HG03097 (cell line): Measurements from ENCODE around the gene CFLAR.
"Not testable (repeated sequence)": the region's sequence is repeated elsewhere in the genome, so short reads cannot be mapped to it uniquely, and the experiment has no call there.

Source experiments
- ATAC-seq: cut with Tn5 transposase; IDR thresholded peaks from one replicate; pipeline ENCODE4 v1.9.1; 2021; ENCODE audit not compliant: unreplicated experiment, low FRiP score

CFLAR gene

GRCh38 chr2:201118121-201118960 is 2.4 kb downstream of the CFLAR start:
- ATAC-seq = peak; percentile 39

DNA sequence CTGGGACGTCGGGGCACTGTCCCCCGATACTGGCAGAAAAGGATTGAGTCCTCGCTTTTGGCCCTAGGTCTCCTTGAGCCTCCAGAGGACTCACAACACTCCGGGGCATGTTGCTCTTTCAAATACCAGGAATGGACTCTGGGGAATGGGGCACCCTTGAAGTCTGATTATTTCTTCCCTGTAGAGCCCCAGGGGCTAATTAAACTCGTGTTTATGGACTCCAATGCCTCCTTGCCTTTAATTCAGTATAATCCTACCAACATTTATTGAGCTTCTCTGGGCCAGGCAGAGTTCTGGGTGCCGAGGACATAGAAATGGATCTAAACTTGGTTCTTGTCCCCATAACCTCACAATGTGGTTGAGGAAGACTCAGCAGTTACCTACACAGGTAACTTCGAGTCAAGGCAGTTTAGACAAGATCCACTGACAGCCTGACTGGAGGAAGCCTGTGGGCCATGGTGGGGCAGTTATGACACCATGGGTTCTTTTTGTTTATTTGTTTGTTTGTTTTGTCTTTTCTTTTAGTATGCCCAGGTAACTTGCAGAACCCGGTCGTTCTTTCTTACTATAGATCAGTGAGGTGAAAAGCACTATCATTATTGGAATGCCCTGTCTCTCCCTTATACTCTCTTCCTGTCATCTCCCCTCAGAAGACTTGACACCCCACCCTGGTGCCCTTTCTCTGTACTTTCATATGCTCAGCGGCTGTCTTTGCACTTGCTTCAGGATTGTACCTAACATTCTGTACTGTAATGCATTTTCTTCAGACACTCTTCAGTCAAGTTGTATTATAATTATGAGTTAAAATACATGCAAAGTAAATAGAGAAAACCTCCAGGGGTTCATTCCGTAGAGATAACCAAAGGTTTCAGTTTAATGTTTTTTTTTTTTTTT is 3.2 kb downstream of the CFLAR start:
- no peak for ATAC-seq

- no peak for ATAC-seq
These were observed 6.3 kb downstream of the CFLAR start for GRCh38 chr2:201122276-201122675.

DNA sequence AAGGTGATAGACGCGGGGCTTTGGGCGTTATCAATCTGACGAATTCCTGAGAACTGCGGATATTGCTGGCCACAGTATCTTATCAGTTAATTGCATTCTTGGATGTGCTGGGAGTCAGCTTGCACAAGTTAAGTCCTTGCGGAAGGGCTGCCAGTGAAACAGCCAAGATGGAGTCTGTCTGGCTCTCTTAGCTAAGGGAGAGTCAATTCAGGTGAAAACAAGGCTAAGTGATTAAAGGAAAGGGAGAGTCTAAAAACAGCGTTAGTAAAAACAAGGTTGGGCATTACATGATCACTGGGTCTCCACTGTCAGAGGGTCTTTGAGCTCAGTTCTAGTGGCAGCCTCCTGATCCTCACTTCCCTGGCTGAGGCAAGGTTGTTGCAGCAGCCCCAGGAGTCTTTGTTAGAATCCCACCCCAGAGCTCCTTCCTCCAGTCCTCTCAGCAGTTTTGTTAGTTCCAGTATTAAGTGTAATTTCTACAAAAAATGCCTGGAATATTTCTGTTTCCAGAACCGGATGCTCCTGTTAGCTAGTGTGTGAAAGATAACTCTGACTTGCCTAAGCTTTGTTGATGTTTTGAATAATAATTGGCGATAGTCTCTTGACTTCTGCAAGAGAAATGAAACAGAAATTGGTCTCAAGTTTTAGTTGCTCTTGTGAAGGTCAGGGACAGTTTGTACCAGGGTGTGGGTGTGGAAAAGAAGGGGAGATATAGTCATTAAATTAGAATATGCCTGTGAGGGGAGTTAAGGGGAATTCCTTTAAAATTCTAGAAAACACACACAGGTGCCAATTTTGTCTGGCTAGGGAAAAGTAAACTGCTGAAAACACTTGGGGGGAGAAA is 10.6 kb downstream of the CFLAR start:
- no peak for ATAC-seq

- no peak for ATAC-seq
These were observed 11.2 kb downstream of the CFLAR start for GRCh38 chr2:201127152-201127511.

DNA sequence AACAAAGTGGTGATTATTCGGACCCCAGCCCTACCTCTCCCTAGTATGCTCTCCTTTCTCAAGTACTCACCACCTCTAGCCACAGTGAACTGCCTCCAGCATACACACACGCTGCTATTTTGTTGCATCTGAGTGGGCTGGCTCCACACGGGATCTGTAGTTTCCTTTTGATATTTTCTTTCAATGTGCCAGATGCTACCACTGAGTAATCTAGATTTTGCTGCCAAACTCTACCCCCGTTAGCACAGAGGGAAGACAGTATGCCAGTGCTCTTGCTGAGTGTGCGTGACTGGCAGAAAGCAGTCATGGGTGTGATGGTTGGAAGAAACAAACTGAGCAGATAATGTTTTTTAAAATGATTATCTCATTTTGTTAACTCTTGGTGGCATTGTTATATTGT is 11.6 kb downstream of the CFLAR start:
- no peak for ATAC-seq

GRCh38 chr2:201128033-201128432 is 12.1 kb downstream of the CFLAR start:
- no peak for ATAC-seq

GRCh38 chr2:201128933-201129505 is 13.1 kb downstream of the CFLAR start:
- ATAC-seq = no peak

DNA sequence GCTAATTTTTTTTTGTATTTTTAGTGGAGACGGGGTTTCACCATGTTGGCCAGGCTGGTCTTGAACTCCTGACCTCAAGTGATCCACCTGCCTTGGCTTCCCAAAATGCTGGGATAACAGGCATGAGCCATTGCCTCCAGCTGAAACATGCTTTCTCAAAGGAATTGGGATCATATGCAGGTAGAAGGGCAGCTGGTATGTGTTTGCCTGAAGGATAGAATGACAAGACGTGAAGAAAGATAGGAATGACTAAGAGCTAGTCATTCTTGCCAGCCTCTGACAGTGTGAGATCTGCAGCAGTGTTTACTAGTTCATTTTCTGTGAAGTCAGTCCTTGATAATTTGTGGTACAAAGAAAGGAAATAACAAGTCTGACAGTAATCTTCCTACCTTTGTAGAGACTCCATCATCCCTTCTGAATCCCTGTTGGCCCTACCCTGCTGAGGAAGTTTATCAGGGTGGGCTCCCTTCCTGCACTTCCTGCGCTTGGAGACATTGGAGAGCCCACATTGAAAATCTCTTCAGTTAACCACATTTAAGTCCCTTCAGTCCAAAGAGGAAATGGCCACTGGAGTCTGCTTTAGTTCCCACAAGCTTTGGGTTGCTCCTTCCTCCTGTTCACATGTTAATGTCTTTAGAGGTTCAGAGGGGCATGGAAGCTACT is 14.7 kb downstream of the CFLAR start:
- no peak for ATAC-seq

DNA sequence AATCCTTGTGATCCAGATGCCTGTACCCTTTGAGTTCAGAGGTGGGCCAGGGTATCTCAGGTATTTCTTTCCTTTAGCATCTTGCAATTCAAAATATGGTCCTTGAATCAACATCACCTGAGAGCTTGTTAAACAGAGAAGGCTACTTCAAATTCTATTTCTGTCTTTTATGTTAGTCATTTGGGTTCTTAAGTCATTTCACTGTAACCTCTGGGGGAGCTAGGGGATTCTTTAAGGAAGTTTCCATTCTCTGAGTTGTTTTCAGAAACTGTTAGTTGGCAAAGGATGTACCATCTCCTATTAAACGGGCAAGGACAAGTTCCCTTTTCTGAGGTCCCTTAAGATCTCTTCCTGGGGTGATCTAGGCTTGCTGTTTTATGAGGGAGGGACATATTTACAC is 16.6 kb downstream of the CFLAR start:
- no peak for ATAC-seq

DNA sequence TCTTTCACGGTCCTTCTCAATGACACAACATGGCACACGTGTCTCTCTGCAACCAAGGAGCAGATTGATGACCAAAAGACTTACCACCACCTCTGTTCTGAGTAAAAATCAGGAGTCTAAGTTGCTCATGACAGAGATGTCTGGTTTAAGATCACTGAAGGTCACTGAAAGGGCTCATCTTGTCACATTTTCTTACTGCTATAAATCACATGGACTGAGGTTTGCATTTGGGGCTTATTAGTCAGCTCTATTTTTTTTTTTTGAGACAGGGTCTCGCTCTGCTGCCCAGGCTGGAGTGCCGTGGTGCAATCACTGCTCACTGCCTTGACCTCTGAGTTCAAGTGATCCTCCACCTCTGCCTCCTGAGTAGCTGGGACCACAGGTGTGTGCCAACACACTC is 19.4 kb downstream of the CFLAR start:
- ATAC-seq = no peak

DNA sequence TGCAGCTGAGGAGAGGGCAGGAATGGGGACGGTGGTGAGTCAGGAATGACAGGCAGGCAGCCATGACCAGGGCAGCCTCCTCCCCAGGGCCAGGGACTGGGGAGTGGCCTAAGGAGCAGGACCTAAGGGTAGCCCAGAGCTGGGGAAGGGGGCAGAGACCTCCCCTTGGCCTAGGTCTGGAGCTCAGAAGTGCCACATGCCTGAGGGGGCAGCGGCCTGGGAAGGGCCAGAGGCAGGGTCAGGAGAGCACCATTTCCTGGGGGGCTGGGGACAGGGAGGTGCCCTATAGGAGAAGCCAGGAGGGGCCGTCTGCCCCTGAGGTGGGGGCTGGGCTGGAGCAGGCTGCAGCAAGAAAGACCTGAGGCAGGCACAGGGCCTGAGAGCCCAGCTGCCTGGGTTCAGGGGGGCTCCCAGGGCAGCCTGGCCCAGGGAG is 20.9 kb downstream of the CFLAR start:
- no peak for ATAC-seq

- ATAC-seq = no peak
These were observed 21.8 kb downstream of the CFLAR start for GRCh38 chr2:201137505-201138400.

- no peak for ATAC-seq
These were observed 22.5 kb downstream of the CFLAR start for GRCh38 chr2:201138401-201138970.

GRCh38 chr2:201138986-201139781 is 23.2 kb downstream of the CFLAR start:
- ATAC-seq = not testable (repeated sequence)

GRCh38 chr2:201139836-201140604 is 24.1 kb downstream of the CFLAR start:
- ATAC-seq = no peak
